ENCODE data around the gene CERS6.
A peak's percentile ranks its signal among the peaks of the same experiment; 100 is the strongest.

- TF ChIP-seq, protein P1, sequence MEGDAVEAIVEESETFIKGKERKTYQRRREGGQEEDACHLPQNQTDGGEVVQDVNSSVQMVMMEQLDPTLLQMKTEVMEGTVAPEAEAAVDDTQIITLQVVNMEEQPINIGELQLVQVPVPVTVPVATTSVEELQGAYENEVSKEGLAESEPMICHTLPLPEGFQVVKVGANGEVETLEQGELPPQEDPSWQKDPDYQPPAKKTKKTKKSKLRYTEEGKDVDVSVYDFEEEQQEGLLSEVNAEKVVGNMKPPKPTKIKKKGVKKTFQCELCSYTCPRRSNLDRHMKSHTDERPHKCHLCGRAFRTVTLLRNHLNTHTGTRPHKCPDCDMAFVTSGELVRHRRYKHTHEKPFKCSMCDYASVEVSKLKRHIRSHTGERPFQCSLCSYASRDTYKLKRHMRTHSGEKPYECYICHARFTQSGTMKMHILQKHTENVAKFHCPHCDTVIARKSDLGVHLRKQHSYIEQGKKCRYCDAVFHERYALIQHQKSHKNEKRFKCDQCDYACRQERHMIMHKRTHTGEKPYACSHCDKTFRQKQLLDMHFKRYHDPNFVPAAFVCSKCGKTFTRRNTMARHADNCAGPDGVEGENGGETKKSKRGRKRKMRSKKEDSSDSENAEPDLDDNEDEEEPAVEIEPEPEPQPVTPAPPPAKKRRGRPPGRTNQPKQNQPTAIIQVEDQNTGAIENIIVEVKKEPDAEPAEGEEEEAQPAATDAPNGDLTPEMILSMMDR (IDR thresholded peaks at IDR 0.05), result peak in 4 of 6 experiments; percentile 9 to 47 (median 34)
- TF ChIP-seq POLR2A (IDR thresholded peaks at IDR 0.05), result no peak
These were observed 249.7 kb downstream of the CERS6 start for GRCh38 chr2:168705534-168706470.

All from thyroid gland (tissue), 4 donors.